HG03432 (cell line): ENCODE results near the gene CYP19A1.
"Not testable (repeated sequence)": the region's sequence is repeated elsewhere in the genome, so short reads cannot be mapped to it uniquely, and the experiment has no call there.

ENCODE experiments used
- ATAC-seq: cut with Tn5 transposase; IDR thresholded peaks from one replicate; pipeline ENCODE4 v1.9.1; 2021; ENCODE audit warnings: mild to moderate bottlenecking, moderate library complexity; ENCODE audit not compliant: unreplicated experiment

CYP19A1 gene

GRCh38 chr15:51302480-51302879, 35.9 kb downstream of the CYP19A1 start:
- no peak for ATAC-seq

DNA sequence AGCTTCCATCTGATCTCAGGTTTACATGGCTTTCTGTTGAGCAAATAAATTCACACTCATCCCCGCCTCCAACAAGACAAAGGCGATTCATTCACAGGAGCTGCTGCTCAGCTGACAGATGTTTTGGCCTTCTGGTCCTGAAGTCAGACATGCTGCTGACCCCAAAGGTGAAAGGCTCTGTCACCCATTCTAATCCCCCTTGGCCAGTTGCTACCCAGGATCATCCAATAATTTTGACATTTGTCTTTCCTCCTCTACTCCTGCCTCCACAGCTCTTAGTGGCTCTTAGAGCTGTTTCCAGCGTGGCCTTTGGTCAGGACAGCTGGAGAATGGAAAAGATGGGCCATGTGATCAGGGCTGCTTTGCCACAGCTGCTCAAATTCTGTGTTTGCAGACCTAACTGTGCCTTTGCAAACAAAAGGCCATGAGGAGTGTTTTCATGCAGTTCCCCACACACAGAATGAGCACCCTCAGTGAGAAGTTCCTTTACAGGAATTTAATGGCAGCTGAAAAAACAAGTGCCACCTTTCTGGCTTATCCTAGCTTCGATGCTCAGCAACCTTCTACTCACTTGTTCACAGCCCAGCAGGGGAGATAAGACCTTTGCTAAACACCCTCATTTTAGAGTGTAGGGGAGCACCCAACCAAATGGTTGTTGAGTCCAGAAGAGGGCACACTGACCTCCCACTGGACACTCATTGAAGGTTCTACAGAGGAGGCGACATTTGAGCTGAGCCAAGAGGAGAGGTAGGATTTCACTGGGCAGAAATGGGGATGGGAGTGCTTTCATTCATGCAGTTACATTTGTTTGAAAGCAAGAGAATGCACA, 39.0 kb downstream of the CYP19A1 start:
- ATAC-seq: no peak

DNA sequence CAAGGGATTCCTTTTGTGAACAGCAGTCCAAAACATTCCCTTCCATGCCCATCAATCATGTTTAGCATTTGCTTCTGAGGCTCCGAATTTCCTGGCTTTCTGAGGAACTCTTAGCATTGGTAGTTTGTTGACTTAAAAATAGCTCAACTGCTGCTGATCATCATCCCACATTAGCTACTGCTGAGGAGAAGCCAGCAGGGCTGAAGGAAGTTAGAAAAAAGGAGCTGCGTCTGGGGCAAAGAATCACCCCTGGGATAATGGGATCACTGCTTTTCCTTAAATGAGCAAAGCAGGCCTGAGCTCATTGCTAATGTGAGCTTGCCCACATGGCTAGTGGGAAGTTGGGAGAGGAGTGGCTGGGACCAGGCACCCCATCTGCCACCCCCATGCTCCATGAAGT, 39.8 kb downstream of the CYP19A1 start:
- no peak for ATAC-seq

GRCh38 chr15:51290720-51291119, 47.7 kb downstream of the CYP19A1 start:
- ATAC-seq: no peak

- no peak for ATAC-seq
Observed at GRCh38 chr15:51289290-51289689, 49.1 kb downstream of the CYP19A1 start.

- ATAC-seq: no peak
Observed at GRCh38 chr15:51288143-51289065, 50.0 kb downstream of the CYP19A1 start.

DNA sequence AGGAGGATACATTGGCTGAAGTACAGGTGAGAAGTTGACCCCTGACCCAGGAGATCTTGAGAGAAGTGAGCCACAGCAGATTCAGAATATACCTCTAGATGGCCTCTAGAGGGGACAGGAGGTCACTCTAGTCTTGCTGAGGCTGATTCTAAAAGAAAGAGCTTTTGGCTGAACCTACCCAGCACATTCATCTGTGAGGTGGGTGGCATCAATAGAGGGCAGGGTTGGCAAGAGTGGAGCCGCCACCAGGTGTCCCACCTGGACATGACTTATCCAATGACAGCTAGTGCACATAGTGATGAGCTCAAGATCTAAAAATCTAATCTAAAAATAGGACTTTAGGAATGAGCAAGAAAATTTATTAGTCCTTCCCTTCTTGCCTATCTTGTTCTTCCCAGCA, 51.6 kb downstream of the CYP19A1 start:
- no peak for ATAC-seq

- no peak for ATAC-seq
Observed at GRCh38 chr15:51285399-51285798, 53.0 kb downstream of the CYP19A1 start.

DNA sequence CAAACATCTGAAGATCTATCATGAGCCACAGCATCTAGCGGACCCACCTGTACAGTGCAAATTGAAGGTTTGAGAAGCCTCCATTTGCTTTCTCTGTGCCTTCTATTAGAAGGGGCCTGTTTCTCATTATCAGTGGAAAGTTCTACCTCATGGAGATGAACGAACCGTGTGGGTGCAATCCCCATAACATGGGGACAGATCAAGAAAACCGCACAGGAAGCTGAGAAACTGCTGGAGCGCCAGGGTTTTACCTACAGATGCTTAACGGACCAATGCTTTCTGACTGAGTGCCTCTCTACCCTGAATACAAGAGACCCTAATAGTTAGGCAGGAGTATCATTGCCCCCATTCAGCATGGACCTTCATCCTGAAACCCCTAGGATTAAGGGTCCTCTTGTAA, 53.5 kb downstream of the CYP19A1 start:
- no peak for ATAC-seq

GRCh38 chr15:51283026-51283425, 55.4 kb downstream of the CYP19A1 start:
- ATAC-seq: no peak

DNA sequence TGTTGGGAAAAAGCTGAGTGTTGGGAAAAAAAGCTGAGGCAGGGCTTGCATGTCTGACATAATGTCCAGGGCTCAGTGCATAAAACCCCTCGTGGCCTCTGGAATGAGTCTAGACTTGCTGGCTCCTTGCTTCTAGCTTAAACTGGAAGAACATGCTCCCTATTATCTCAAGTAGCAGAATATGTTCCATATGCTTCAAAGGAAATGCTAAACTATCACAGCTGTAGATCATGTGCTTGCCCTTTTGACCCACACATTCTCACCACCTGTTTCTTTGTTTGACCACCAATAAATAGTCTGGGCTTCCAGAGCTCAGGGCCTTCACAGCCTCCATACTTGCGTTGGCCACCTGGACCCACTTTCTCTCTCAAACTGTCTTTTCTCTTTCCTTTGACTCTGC, 56.2 kb downstream of the CYP19A1 start:
- ATAC-seq: not testable (repeated sequence)

DNA sequence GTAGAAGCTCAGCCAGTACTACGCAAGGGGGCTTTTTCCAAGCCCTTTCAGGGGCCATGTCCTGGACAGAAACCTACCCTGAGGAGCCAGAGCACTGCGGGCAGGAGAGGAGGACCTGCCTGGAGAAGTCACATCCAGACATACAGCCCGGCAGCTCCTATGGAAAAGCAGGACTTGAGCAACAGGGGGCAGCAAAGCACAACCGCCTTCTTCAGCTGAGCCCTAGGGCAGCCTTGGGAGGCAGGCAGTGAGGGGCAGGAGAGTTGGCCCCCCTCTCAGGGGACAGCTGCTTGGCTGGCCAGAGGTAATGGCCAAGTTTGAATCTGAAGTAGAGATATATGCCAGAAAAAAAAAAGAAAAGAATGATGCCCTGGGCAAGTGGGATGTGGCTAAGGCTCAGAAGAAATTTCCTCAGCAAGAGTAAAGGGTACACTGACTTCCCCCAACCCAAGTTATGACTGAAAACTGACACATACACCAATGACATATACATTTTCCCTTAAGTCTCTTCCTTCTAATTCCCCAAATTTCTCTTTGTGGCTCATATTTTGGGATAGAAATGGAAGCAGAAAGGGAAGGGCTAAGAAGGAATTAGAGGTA, 56.9 kb downstream of the CYP19A1 start:
- no peak for ATAC-seq

DNA sequence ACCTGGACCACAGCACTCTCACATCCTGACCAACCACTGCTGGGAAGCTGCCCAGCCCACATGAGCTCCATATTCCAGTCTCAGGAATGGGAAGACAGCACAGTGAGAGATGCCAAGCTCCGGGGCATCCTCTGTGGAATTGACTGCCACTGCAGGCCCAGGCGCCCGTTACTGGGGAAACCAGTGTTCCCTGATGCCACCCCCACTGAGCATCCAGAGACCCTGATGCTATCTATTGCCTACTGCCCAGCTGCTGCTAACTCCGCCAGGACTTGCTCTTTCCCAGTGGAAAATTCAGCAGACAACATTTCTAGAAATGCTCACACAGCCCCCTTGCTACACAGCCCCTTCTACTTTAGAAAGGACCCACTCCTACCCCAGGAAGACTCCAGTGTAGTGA, 57.6 kb downstream of the CYP19A1 start:
- ATAC-seq: no peak

- ATAC-seq: no peak
Observed at GRCh38 chr15:51279391-51279790, 59.0 kb downstream of the CYP19A1 start.

DNA sequence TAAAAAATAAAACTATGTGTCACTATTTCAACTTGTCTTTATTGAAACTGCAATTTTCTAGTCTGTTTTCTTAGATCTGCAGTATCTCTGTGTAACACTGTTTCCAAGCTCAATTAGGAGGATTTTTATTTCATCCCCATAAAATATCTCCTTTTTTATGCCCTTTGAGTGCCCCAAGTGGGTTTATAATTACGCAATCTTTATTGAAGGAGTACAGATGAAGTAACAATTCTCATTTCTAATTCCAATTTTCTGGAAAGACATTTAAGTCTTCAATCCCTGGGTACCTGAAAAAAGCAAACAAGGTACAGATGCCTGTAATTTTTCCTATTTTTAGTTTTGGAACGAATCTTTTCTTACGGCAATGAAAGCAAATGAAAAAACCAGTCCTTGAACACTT, 61.3 kb downstream of the CYP19A1 start:
- ATAC-seq: no peak

DNA sequence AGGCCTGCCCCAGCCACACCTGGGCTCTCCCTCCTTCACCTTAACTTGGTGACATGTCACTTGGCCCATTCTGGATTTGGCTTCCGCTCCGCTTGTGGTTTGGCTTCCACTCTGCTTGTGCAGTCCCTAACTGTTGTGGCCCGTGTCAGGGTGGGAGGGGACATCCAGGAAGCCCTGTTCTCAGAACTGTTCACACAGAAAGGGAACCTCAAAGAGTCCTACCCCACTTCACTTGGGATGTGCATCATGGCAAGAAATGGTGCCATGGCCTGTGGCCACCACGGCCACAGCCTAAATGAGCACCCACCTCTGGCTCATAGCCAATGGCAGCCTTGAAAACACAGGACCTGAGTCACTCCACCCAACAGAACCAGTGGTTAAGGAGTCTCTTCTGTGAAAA, 63.4 kb downstream of the CYP19A1 start:
- ATAC-seq: no peak

- ATAC-seq: no peak
Observed at GRCh38 chr15:51270706-51271105, 67.7 kb downstream of the CYP19A1 start.

DNA sequence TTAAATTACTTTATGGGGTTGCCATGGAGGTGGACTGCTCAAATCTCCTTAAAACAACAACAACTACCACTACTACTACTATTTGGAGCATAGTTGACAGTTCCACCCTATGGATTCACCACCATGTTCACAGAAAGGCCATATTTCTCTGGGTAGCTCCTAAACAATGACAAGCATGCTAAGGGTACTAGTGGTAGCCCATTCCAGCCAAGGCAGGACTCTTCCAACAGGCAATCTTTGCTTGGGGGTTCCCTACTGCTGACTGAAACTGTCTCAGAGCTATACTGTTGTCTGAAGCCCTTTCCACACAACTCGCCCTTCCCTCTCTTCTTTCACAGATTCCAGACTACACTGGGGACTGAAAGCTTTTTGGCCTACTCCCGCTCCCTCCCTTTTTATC, 68.9 kb downstream of the CYP19A1 start:
- no peak for ATAC-seq

GRCh38 chr15:51267703-51268083, 70.7 kb downstream of the CYP19A1 start:
- ATAC-seq: no peak

DNA sequence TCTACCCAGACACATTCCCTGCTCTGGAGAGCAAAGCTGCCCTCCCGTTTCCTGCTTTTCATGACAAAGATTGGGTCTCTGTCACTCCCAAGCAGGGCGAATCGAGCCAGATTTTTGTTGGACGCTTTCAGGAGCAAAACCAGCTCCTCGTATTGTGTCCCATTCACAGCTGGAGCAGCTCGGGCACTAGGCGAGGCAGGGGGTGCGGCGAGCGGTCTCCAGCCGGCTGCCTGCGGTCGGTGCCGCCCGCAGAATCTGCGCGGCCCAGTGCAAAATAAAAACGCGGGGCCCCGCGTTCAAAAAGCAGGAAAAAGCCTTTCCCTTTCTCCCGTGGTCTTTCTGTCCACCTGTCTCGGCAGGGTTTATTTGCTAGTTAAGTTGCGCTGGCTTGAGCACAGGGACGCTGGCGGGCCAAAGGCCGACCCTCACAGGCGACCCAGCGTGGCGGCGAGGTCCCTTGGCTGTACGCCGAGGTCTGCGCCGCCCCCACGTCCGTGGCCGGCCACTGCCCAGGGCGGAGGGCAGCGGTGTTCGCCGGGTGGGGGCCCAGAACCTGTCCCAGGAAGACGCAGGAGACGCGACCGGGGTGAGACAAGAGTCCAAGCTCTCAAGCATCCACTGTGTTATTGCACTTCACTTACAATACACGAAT, 71.2 kb downstream of the CYP19A1 start:
- no peak for ATAC-seq

GRCh38 chr15:51266656-51267050, 71.7 kb downstream of the CYP19A1 start:
- ATAC-seq: no peak
